PC-3 (cell line): ENCODE measurements around the gene CYP4F22. TPM values are rescaled to one million over a fixed set of nuclear protein-coding genes. Genes with fewer than 3 reads are reported as not detected.
A peak's percentile ranks its signal among the peaks of the same experiment; 100 is the strongest.

Source experiments
- ATAC-seq: fragments of 200-7000 bp; cut with Tn5 transposase; 2 replicates; pipeline ENCODE4 v1.9.1; 2020; ENCODE audit warnings: mild to moderate bottlenecking, moderate library complexity
- BruUV-seq: library from RNA; stranded (reverse); fragments of 400-500 nt; replicated peaks from 2 replicates; lab custom pipeline; 2021; lab: Mats Ljungman, UMichigan
- CTCF ChIA-PET: fragments of 300-600 bp; sonication (Branson Sonifier 250); formaldehyde crosslinking; loops from one replicate; lab custom pipeline; 2022; ENCODE audit warnings: antibody characterized with exemption; lab: Charles Lee
- POLR2A ChIA-PET: fragments of 300-600 bp; sonication (Branson Sonifier 250); formaldehyde crosslinking; loops from one replicate; lab custom pipeline; 2022; ENCODE audit warnings: antibody characterized with exemption; ENCODE audit not compliant: unreplicated experiment; lab: Charles Lee
- DNase-seq: peaks from one replicate; pipeline ENCODE4 v3.0.0-alpha.2; 2015
- H2AFZ ChIP-seq: fragments of 300-600 bp; sonication (generic); 2 replicates; pipeline ENCODE4 v1.6.0; 2016; ENCODE audit warnings: antibody characterized with exemption, low read length
- H3F3A ChIP-seq: fragments of 300-600 bp; sonication (generic); one replicate; pipeline ENCODE4 v1.6.0; 2017; ENCODE audit warnings: antibody characterized with exemption, low read length, control low read depth, mild to moderate bottlenecking; ENCODE audit not compliant: unreplicated experiment
- H3K27ac ChIP-seq: fragments of 300-600 bp; sonication (generic); 2 replicates; pipeline ENCODE4 v1.5.1; 2016; ENCODE audit warnings: mild to moderate bottlenecking, low read length
- H3K27me3 ChIP-seq: fragments of 300-600 bp; sonication (generic); 2 replicates; pipeline ENCODE4 v1.6.1; 2016; ENCODE audit warnings: low read length, mixed read lengths
- H3K36me3 ChIP-seq: fragments of 300-600 bp; sonication (generic); 2 replicates; pipeline ENCODE4 v1.6.1; 2016; ENCODE audit warnings: low read depth, mixed run types, low read length, mixed read lengths
- H3K4me1 ChIP-seq: fragments of 300-600 bp; sonication (generic); 2 replicates; pipeline ENCODE4 v1.5.1; 2016; ENCODE audit warnings: low read length; ENCODE audit not compliant: insufficient read depth
- H3K4me2 ChIP-seq: fragments of 300-600 bp; sonication (generic); 2 replicates; pipeline ENCODE4 v1.6.0; 2016; ENCODE audit warnings: low read length
- H3K4me3 ChIP-seq: fragments of 300-600 bp; sonication (generic); 2 replicates; pipeline ENCODE4 v1.5.1; 2016; ENCODE audit warnings: mild to moderate bottlenecking, low read length, mixed read lengths
- H3K79me2 ChIP-seq: fragments of 300-600 bp; sonication (generic); 2 replicates; pipeline ENCODE4 v1.6.1; 2017; ENCODE audit warnings: low read length, mixed read lengths
- H3K9ac ChIP-seq: fragments of 300-600 bp; sonication (generic); 2 replicates; pipeline ENCODE4 v1.6.0; 2016; ENCODE audit warnings: mild to moderate bottlenecking, low read length
- H3K9me2 ChIP-seq: fragments of 300-600 bp; sonication (generic); replicated peaks from 2 replicates; pipeline ENCODE4 v1.6.1; 2016; ENCODE audit warnings: mixed run types, low read length, mixed read lengths
- H3K9me3 ChIP-seq: fragments of 300-600 bp; sonication (generic); 2 replicates; pipeline ENCODE4 v1.6.1; 2016; ENCODE audit warnings: low read length, mixed read lengths
- H4K20me1 ChIP-seq: fragments of 300-600 bp; sonication (generic); 2 replicates; pipeline ENCODE4 v1.6.1; 2016; ENCODE audit warnings: low read length, mixed read lengths
- CTCF ChIP-seq: fragments of 300-600 bp; sonication (generic); conservative IDR thresholded peaks from 2 replicates; pipeline ENCODE4 v1.5.1; 2017; ENCODE audit warnings: antibody characterized with exemption, low read depth, mild to moderate bottlenecking, low read length
- EZH2 ChIP-seq: fragments of 300-600 bp; sonication (generic); IDR thresholded peaks from one replicate; pipeline ENCODE4 v1.6.1; 2017; ENCODE audit warnings: antibody characterized with exemption, mild to moderate bottlenecking, low read length; ENCODE audit not compliant: unreplicated experiment
- EZH2phosphoT487 ChIP-seq: fragments of 300-600 bp; sonication (generic); IDR thresholded peaks from 2 replicates; pipeline ENCODE4 v1.6.1; 2018; ENCODE audit warnings: mild to moderate bottlenecking, antibody characterized with exemption, low read length, borderline replicate concordance
- intact Hi-C: fragments of 100-400 bp; cut with micrococcal nuclease; formaldehyde crosslinking; loops from 2 replicates; pipeline ENCODE4 v1.9.0; 2023
- total RNA-seq: library from RNA; depleted of rRNA; stranded (reverse); fragments of >200 nt; gene quantifications from 2 replicates; pipeline ENCODE4 v1.2.3, GENCODE V29; 2014

The CYP4F22 gene
- total RNA-seq, 1 experiment from 2014 or later = 0.07 TPM

GRCh38 chr19:15464394-15465385, 43.6 kb upstream of the CYP4F22 start, which contains the start of gene RASAL3:
Gene RASAL3, minus strand, starts transcription at chr19:15464544. Its CDS starts 186 bp downstream, at chr19:15464358.
- Histone ChIP-seq H2AFZ (no peak within 1 kb of the TSS), H3F3A (no peaks in the 10 kb centered on the region), H3K9me2 (no peaks in the 10 kb centered on the region), H3K27ac (no peak within 1 kb of the TSS), H3K9ac (no peak within 1 kb of the TSS), H3K4me2 (no peak within 1 kb of the TSS), H4K20me1 (no peaks in the 10 kb centered on the region; the same call in 1 of the 2 replicates), H3K4me3 (no peak within 1 kb of the TSS), H3K27me3 (no peaks in the 10 kb centered on the region), H3K79me2 (no peaks in the 10 kb centered on the region), H3K4me1 (peaks cover 14% of the 10 kb centered on the region), H3K36me3 (no peaks in the 10 kb centered on the region), H3K9me3 (no peaks in the 10 kb centered on the region)
- no TSS peak for BruUV-seq
- DNase-seq (no peak), ATAC-seq (no peak)
- intact Hi-C loops = no loop called here
- POLR2A ChIA-PET = no interaction called here
- TF ChIP-seq EZH2 (no peak), CTCF (no peak), EZH2phosphoT487 (no peak)
- CTCF ChIA-PET = no interaction called here

DNA sequence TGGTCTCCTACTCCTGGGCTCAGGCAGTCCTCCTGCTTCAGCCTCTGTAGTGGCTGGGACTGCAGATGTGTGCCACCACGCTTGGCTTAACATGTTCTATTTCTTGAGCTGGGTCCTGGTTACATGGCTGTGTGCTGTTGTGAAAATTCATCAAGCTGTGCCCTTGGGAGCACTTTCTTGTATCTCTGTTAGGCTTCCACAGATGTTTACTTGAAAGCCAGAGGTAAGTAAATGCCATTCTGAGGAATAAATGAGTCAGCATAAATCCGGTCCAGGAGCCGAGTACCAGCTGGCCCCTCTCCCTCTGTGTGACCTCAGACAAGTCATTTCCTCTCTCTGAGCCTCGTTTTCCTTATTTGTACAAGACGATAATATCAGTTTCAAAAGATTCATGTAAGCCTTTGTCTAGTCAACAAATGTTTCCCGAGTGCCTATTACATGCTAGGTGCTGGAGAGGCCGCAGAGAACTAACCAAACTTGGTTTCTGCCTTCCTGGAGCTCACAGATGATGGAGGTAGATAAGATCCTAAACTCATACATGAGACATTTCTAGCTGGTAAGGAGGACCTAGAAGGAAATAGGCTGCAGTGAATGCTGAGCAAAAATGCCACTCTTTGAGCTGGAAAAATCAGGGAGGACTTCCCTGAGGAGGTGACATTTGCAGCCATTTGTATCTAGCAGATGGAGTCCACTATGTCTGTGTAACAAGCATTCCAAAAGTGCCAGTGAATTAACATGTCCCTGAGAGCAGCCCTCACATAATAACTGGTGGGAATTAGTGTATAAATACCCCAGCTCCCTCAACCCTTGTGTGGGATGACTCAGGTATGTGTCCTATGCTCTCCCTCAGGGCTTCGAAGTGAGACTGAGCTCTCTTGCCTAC, 41.2 kb upstream of the CYP4F22 start:
- ChIA-PET CTCF (interaction anchor here (0.7 kb wide), 1 partner anchor 79 kb away, joined by 4 read pairs; no protein-coding TSS in a partner anchor), POLR2A (interaction anchor here (0.5 kb wide), 1 partner anchor 272 kb away, joined by 10 read pairs; no protein-coding TSS in a partner anchor)
- no peaks in the 10 kb centered on the region for H3K79me2 ChIP-seq
- intact Hi-C loops = no loop called here
- no peak overlapping the region for H3K4me3 ChIP-seq
- peak overlapping the region; percentile 29 for H3K4me2 ChIP-seq
- BruUV-seq = no TSS peak
- H4K20me1 ChIP-seq = no peaks in the 10 kb centered on the region; the same call in 1 of the 2 replicates
- peak overlapping the region; percentile 64 for H3K27ac ChIP-seq
- H3K9me3 ChIP-seq = no peaks in the 10 kb centered on the region
- no peaks in the 10 kb centered on the region for H3F3A ChIP-seq
- no peak for TF ChIP-seq EZH2
- no peak for TF ChIP-seq CTCF
- TF ChIP-seq EZH2phosphoT487 = no peak
- H2AFZ ChIP-seq = no peak overlapping the region
- H3K9ac ChIP-seq = no peak overlapping the region
- no peaks in the 10 kb centered on the region for H3K36me3 ChIP-seq
- peak; percentile 86 for ATAC-seq
- DNase-seq = peak; percentile 89
- H3K9me2 ChIP-seq = no peaks in the 10 kb centered on the region
- H3K27me3 ChIP-seq = no peaks in the 10 kb centered on the region
- peaks cover 14% of the 10 kb centered on the region for H3K4me1 ChIP-seq
